ENCODE measurements around the gene ERG. TPM values are rescaled to one million over a fixed set of nuclear protein-coding genes. Genes with fewer than 3 reads are reported as not detected.
A peak's percentile ranks its signal among the peaks of the same experiment; 100 is the strongest.

The ERG gene
- total and polyA plus RNA-seq, 2 of the 8 experiments (the other 6 are each of a cell fraction or from before 2014, with no cell fraction given) = 1.0 to 3.0 TPM

- no peaks in the 10 kb centered on the region for H3K79me1 ChIP-seq (ENCODE audit: low read depth, low read length)
- no peaks in the 10 kb centered on the region for H3K4me1 ChIP-seq (replicated peaks in 1 of 4; ENCODE audit: control insufficient read depth in 3 of 4, insufficient read depth in 4 of 4, low read length in 3 of 4)
- H3K18ac ChIP-seq (ENCODE audit: extremely low read depth, low read length) = no peak overlapping the region
- WGBS, 2 experiments (ENCODE audit: extremely low coverage in 1 of 2, insufficient coverage in 1 of 2, insufficient read length in 1 of 2, insufficient replicate concordance in 2 of 2, low coverage in 1 of 2, low lambda C conversion rate in 2 of 2, missing lambda C conversion rate in 1 of 2) = 95% methylated on average over 8 of the region's 8 CpGs; no CpG with 5 or more reads in 1 of the 2 experiments
- H2BK5ac ChIP-seq (ENCODE audit: low read depth, low read length) = no peak overlapping the region
- no peak overlapping the region for H2AK5ac ChIP-seq (ENCODE audit: low read depth, low read length)
- no peak overlapping the region for H3K4ac ChIP-seq (replicated peaks; ENCODE audit: insufficient read length, low read depth, low read length)
- H3K79me2 ChIP-seq (ENCODE audit: control insufficient read depth in 1 of 2, insufficient read depth in 2 of 2, low read length in 2 of 2) = no peaks in the 10 kb centered on the region
- H3K36me3 ChIP-seq (ENCODE audit: control insufficient read depth in 2 of 4, insufficient read depth in 4 of 4, low read length in 3 of 4) = no peaks in the 10 kb centered on the region
- H2BK120ac ChIP-seq (replicated peaks; ENCODE audit: low read depth, low read length) = no peak overlapping the region
- no peak overlapping the region for H3K27ac ChIP-seq (ENCODE audit: low read depth, low read length)
- no peak overlapping the region for H2BK20ac ChIP-seq (ENCODE audit: low read length)
- H3K56ac ChIP-seq (replicated peaks; ENCODE audit: insufficient read length, low read depth, low read length) = no peak overlapping the region
- no peak overlapping the region for H4K91ac ChIP-seq (replicated peaks; ENCODE audit: insufficient read length, low read length)
- no peak overlapping the region for H3K4me2 ChIP-seq (ENCODE audit: insufficient read depth in 1 of 2, low read depth in 2 of 2, low read length in 2 of 2)
- CTCF ChIA-PET (ENCODE audit: partially characterized antibody) = interaction anchor here (1.1 to 1.3 kb wide), 2 partner anchors 11 to 65 kb away, joined by 3 to 6 read pairs; no protein-coding TSS in a partner anchor
- no peaks in the 10 kb centered on the region for H3K23me2 ChIP-seq (ENCODE audit: low read depth, low read length)
- H2AFZ ChIP-seq (ENCODE audit: low read length) = 0 out of 2 replicates have a peak overlapping the region, but pooled peaks have one; percentile 56
- H3K14ac ChIP-seq (ENCODE audit: insufficient read length) = no peak overlapping the region
- no peak overlapping the region for H3K9ac ChIP-seq (replicated peaks in 1 of 4; ENCODE audit: extremely low read depth in 1 of 4, low read depth in 3 of 4, low read length in 3 of 4)
- H2BK15ac ChIP-seq (ENCODE audit: low read length) = no peak overlapping the region
- H3K23ac ChIP-seq (ENCODE audit: insufficient read length) = no peak overlapping the region
- H3K27me3 ChIP-seq (replicated peaks in 1 of 4; ENCODE audit: control insufficient read depth in 3 of 4, extremely low read depth in 1 of 4, insufficient read depth in 3 of 4, low read length in 3 of 4) = no peaks in the 10 kb centered on the region
- FAIRE-seq (no peak), DNase-seq (ENCODE audit: low read depth in 1 of 2, low spot score in 2 of 2) (no peak)
- no peaks in the 10 kb centered on the region for H3K9me3 ChIP-seq (ENCODE audit: insufficient read depth in 2 of 2, low read depth in 1 of 2, low read length in 1 of 2)
- H4K5ac ChIP-seq (ENCODE audit: insufficient read length, low read depth, low read length) = no peak overlapping the region
- POLR2A ChIA-PET (ENCODE audit: partially characterized antibody) = no interaction called here
- no peak overlapping the region for H3K4me3 ChIP-seq (ENCODE audit: extremely low read depth in 1 of 4, insufficient read depth in 2 of 4, low read depth in 3 of 4, low read length in 4 of 4)
- no peak overlapping the region for H2BK12ac ChIP-seq (ENCODE audit: low read depth, low read length)
- H4K20me1 ChIP-seq (replicated peaks in 1 of 2; ENCODE audit: control insufficient read depth in 1 of 2, insufficient read depth in 2 of 2, low read length in 2 of 2) = no peaks in the 10 kb centered on the region
- no peak overlapping the region for H4K8ac ChIP-seq (ENCODE audit: extremely low read depth, insufficient read depth, low read length)
- TF ChIP-seq KDM4A (IDR thresholded peaks at IDR 0.05; ENCODE audit: low read depth, low read length, severe bottlenecking) = no peak
- TF ChIP-seq EZH2 (IDR thresholded peaks at IDR 0.05; ENCODE audit: low read depth, low read length, severe bottlenecking) = no peak
- no peak for TF ChIP-seq MAFK (IDR thresholded peaks at IDR 0.05; ENCODE audit: low read depth, low read length)
- TF ChIP-seq NRF1 (IDR thresholded peaks at IDR 0.05; ENCODE audit: low read depth, low read length) = no peak
- no peak for TF ChIP-seq JUN (IDR thresholded peaks at IDR 0.05; ENCODE audit: low read depth, low read length)
- no peak for TF ChIP-seq GTF2F1 (IDR thresholded peaks at IDR 0.05; ENCODE audit: borderline replicate concordance, low read depth, low read length)
- TF ChIP-seq ASH2L (IDR thresholded peaks at IDR 0.05; ENCODE audit: low read length) = no peak
- no peak for TF ChIP-seq CHD2 (IDR thresholded peaks at IDR 0.05; ENCODE audit: low read length)
- no peak for TF ChIP-seq USF2 (IDR thresholded peaks at IDR 0.05; ENCODE audit: low read length)
- no peak for TF ChIP-seq CREB1 (IDR thresholded peaks at IDR 0.05)
- no peak for TF ChIP-seq POLR2A (IDR thresholded peaks at IDR 0.05; ENCODE audit: control extremely low read depth in 1 of 2, low read depth in 2 of 2, low read length in 2 of 2)
- no peak for TF ChIP-seq RBBP5 (IDR thresholded peaks at IDR 0.05; ENCODE audit: borderline replicate concordance, low read depth, low read length)
- no peak for TF ChIP-seq SP4 (IDR thresholded peaks at IDR 0.05; ENCODE audit: low read length)
- TF ChIP-seq E2F6 (IDR thresholded peaks at IDR 0.05) = no peak
Measured at GRCh38 chr21:38384238-38384560, 114.1 kb downstream of the ERG start.

All from H1 (cell line).